LNCaP clone FGC (cell line): Measurements from ENCODE around the gene IL21R.

Experiments used
- DNase-seq: peaks from one replicate; pipeline ENCODE4 v3.0.0-alpha.2; 2011; ENCODE audit warnings: low read depth
- H3K4me3 ChIP-seq: 2 replicates; pipeline ENCODE4 v1.5.1; 2011; ENCODE audit warnings: mild to moderate bottlenecking, low read depth, low read length, control low read depth
- CTCF ChIP-seq: IDR thresholded peaks from 2 replicates; pipeline ENCODE4 v1.5.1; 2012; ENCODE audit warnings: mild to moderate bottlenecking; ENCODE audit not compliant: control insufficient read depth, insufficient read depth; ENCODE audit errors: extremely low read depth

IL21R gene

GRCh38 chr16:27381974-27382855 is 19.8 kb upstream of the IL21R start:
- TF ChIP-seq CTCF = no peak
- DNase-seq = no peak
- H3K4me3 ChIP-seq = no peak overlapping the region

DNA sequence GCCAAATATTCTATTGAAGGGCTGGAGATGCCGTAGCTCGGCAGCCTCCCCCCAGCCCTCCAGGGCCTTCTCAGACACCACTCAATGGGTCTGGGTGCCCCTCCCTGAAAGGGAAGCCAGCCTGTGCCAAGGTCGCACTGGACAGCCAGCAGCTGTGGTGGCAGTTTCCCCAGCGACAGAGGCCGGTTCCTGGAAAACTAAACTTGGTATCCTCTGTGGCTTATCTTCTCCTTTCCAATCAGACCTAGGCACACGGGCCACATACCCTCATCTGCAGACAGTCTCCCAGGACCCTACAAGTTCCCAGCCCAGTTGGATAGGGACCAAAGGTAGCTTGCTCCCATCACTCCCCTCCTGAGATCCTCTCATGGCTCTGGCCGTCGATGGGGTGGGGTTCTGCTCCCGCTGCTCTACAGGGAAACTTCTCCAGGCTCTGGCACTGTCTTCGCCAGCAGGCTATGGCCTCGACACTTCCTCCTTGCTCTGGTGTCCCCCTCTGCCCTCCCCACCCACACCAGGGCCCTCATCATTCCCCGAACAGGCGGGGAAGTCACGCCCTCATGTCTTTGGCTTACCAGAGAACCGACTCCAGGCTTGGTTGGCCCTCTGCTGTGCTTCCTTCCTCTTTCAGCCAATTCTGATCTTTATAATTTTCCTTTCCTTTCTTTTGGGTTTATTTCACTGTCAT is 18.3 kb upstream of the IL21R start:
- TF ChIP-seq CTCF = no peak
- no peak overlapping the region for H3K4me3 ChIP-seq
- DNase-seq = no peak

DNA sequence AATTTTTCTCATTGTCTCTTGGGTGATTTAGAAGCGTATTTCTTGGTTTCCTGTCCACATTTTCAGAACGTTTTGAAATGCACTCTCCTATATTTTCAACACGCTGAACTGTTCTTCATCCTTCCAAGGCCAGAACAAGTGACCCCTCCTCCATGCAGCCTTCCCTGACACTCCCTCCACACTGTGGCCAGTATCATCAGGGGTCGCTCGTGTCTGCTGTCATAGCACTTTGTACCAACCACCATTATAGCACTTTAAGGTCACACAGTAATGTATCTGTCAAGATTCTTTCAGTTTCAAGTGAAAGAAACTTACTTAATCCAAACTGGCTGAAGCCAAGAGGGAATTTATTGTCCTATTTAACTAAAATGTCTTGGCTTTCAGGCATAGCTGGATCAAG is 17.5 kb upstream of the IL21R start:
- DNase-seq = no peak
- no peak overlapping the region for H3K4me3 ChIP-seq
- TF ChIP-seq CTCF = no peak

DNA sequence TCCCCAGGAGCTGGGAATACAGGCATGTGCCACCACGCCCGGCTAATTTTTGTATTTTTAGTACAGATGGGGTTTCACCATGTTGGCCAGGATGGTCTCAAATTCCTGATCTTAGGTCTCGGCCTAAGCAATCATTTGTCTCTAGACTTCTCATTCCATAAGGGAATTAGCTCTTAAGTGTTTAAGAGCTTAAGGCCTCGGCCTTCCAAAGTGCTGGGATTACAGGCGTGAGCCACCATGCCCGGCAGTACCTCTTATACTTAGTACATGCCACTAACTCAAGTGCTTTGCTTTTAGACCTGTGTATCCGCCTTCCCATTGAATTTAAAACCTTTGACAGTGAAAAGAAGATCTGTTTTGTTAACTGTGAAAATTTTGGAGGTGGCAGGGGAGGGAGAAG is 16.6 kb upstream of the IL21R start:
- H3K4me3 ChIP-seq = no peak overlapping the region
- DNase-seq = no peak
- TF ChIP-seq CTCF = no peak

- DNase-seq = no peak
- no peak for TF ChIP-seq CTCF
- no peak overlapping the region for H3K4me3 ChIP-seq
These were observed 15.3 kb upstream of the IL21R start for GRCh38 chr16:27386674-27387073.

DNA sequence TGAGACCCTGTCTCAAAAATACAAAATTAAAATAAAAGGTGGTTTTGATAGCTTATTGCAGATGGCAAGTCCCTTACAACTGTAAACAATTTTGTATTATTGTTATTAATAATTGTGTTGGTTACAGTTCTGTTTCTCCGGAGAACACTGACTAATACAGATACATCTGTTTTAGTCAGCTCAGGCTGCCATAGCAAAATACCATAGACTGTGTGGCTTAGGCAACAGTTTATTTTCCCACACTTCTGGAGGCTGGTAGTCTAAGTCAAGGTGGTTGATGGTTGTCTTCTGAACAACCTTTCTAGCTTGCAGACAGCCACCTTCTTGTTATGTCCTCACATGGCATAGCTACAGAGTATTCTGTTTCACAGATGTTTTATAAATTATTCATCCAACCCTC is 14.2 kb upstream of the IL21R start:
- no peak overlapping the region for H3K4me3 ChIP-seq
- DNase-seq = no peak
- TF ChIP-seq CTCF = no peak
